CD4-positive, alpha-beta memory T cell (primary cell): ENCODE results near the gene ANO7. TPM values are rescaled to one million over a fixed set of nuclear protein-coding genes. Genes with fewer than 3 reads are reported as not detected.
"Not testable (repeated sequence)": the region's sequence is repeated elsewhere in the genome, so short reads cannot be mapped to it uniquely, and the experiment has no call there.

Source experiments
- CTCF ChIA-PET: fragments of 350-600 bp; sonication (Branson Sonifier 250); formaldehyde crosslinking; loops from one replicate; lab custom pipeline; 2021; ENCODE audit warnings: inconsistent platforms; ENCODE audit not compliant: partially characterized antibody; lab: Charles Lee
- POLR2A ChIA-PET: fragments of 350-600 bp; sonication (Branson Sonifier 250); formaldehyde crosslinking; loops from one replicate; lab custom pipeline; 2021; ENCODE audit not compliant: partially characterized antibody; lab: Charles Lee
- DNase-seq, 5 donors: peaks; one replicate each; pipeline versions ENCODE4 v3.0.0 to v3.0.0-alpha.2; 2020 to 2022; ENCODE audit warnings: mixed read lengths in 1 of 5
- H3K27ac ChIP-seq: one replicate; pipeline ENCODE4 v1.7.0; 2013; ENCODE audit warnings: low read depth, low read length
- H3K27me3 ChIP-seq: 2 replicates; pipeline ENCODE4 v1.7.0; 2013; ENCODE audit warnings: mild to moderate bottlenecking, low read length, moderate library complexity; ENCODE audit not compliant: insufficient read depth
- H3K36me3 ChIP-seq: 2 replicates; pipeline ENCODE4 v1.7.0; 2013; ENCODE audit warnings: mild to moderate bottlenecking, low read length, moderate library complexity; ENCODE audit not compliant: insufficient read depth
- H3K4me1 ChIP-seq: 2 replicates; pipeline ENCODE4 v1.7.0; 2013; ENCODE audit warnings: mild to moderate bottlenecking, low read length, moderate library complexity; ENCODE audit not compliant: insufficient read depth
- H3K4me3 ChIP-seq, 2 donors: one replicate each; pipeline ENCODE4 v1.7.0; 2013; ENCODE audit warnings: low read length in 2 of 2, mild to moderate bottlenecking in 1 of 2
- H3K9me3 ChIP-seq, 2 donors: one replicate each; pipeline ENCODE4 v1.7.0; 2013; ENCODE audit warnings: low read length in 2 of 2, control low read depth in 1 of 2; ENCODE audit not compliant: control insufficient read depth in 1 of 2
- H3K27ac Mint-ChIP-seq, 7 donors: one replicate each; pipeline ENCODE4 v1.8.0; 2020 to 2021; ENCODE audit warnings: mixed read lengths in 7 of 7, mild to moderate bottlenecking in 6 of 7, inconsistent platforms in 3 of 7, moderate library complexity in 3 of 7
- H3K27me3 Mint-ChIP-seq, 2 donors: one replicate each; pipeline ENCODE4 v1.8.0; 2020 to 2021; ENCODE audit warnings: mixed read lengths in 2 of 2
- H3K36me3 Mint-ChIP-seq, 2 donors: one replicate each; pipeline ENCODE4 v1.8.0; 2020 to 2021; ENCODE audit warnings: mixed read lengths in 2 of 2, inconsistent platforms in 1 of 2, mild to moderate bottlenecking in 1 of 2
- H3K4me1 Mint-ChIP-seq, 4 donors: one replicate each; pipeline ENCODE4 v1.8.0; 2020 to 2021; ENCODE audit warnings: mixed read lengths in 4 of 4, mild to moderate bottlenecking in 1 of 4
- H3K4me3 Mint-ChIP-seq, 8 donors: one replicate each; pipeline ENCODE4 v1.8.0; 2020 to 2021; ENCODE audit warnings: mixed read lengths in 8 of 8, mild to moderate bottlenecking in 7 of 8, moderate library complexity in 6 of 8, inconsistent platforms in 3 of 8
- H3K9me3 Mint-ChIP-seq, 8 donors: one replicate each; pipeline ENCODE4 v1.8.0; 2020 to 2021; ENCODE audit warnings: mixed read lengths in 8 of 8, mild to moderate bottlenecking in 5 of 8, inconsistent platforms in 3 of 8, moderate library complexity in 1 of 8
- intact Hi-C: fragments of 100-400 bp; cut with micrococcal nuclease; formaldehyde crosslinking; loops from one replicate; pipeline ENCODE4 v1.15.1; 2023
- polyA plus RNA-seq, 2 donors: library from polyadenylated mRNA; unstranded; fragments of 300-500 nt; fragmentation: Illumina TruSeq; gene quantifications; one replicate each; pipeline ENCODE4 v1.2.3, GENCODE V29; 2021
- total RNA-seq, 2 experiments: library from RNA; stranded (reverse); gene quantifications; one replicate each; pipeline ENCODE4 v1.2.3, GENCODE V29; 2021

Gene ANO7
- total and polyA plus RNA-seq, 4 experiments from 2014 or later, result 0.13 to 0.81 (median 0.53) TPM; not detected in 1

GRCh38 chr2:241190291-241190981 lies 2.0 kb downstream of the ANO7 start:
- H3K4me3 ChIP-seq, result no peak overlapping the region

DNA sequence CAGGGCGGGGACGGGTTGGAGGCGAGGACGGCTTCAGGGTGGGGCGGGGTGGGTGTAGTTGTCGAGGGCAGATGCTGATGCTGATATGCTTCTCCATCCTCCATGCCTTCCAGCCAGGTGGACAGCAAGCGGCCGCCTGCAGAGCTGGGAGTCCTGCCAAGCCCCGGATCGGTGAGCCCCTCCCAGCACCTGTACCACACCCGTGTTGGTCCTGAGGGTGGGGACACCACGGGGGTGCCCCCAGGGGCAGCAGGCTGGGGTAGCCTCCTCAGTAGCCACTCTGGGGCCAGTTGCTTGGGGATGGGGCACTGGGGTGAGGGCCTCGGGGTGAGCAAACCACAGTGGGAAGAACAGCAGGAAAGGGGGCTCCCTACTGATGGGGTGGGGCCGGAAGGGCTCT lies 2.6 kb downstream of the ANO7 start:
- Mint-ChIP-seq H3K27ac (no peak overlapping the region), H3K36me3 (no peaks in the 10 kb centered on the region), H3K4me1 (no peaks in the 10 kb centered on the region), H3K4me3 (no peak overlapping the region), H3K27me3 (no peaks in the 10 kb centered on the region), H3K9me3 (no peaks in the 10 kb centered on the region)
- Histone ChIP-seq H3K27ac (no peak overlapping the region), H3K36me3 (no peaks in the 10 kb centered on the region), H3K4me1 (no peaks in the 10 kb centered on the region), H3K9me3 (no peaks in the 10 kb centered on the region), H3K27me3 (no peaks in the 10 kb centered on the region), H3K4me3 (no peak overlapping the region)
- intact Hi-C loops, result no loop called here
- ChIA-PET CTCF (no interaction called here), POLR2A (no interaction called here)
- no peak for DNase-seq

More at GRCh38 chr2:241190291-241190981, 2.0 kb downstream of the ANO7 start:
- POLR2A ChIA-PET, result no interaction called here
- H3K27me3 Mint-ChIP-seq, result no peaks in the 10 kb centered on the region
- Histone ChIP-seq H3K27ac (no peak overlapping the region), H3K9me3 (no peaks in the 10 kb centered on the region), H3K27me3 (no peaks in the 10 kb centered on the region), H3K4me1 (no peaks in the 10 kb centered on the region), H3K36me3 (no peaks in the 10 kb centered on the region)
- no peaks in the 10 kb centered on the region for H3K4me1 Mint-ChIP-seq
- no peaks in the 10 kb centered on the region for H3K36me3 Mint-ChIP-seq
- no peak overlapping the region for H3K4me3 Mint-ChIP-seq
- CTCF ChIA-PET, result no interaction called here
- H3K27ac Mint-ChIP-seq, result no peak overlapping the region
- intact Hi-C loops, result no loop called here
- H3K9me3 Mint-ChIP-seq, result no peaks in the 10 kb centered on the region
- DNase-seq, result no peak

DNA sequence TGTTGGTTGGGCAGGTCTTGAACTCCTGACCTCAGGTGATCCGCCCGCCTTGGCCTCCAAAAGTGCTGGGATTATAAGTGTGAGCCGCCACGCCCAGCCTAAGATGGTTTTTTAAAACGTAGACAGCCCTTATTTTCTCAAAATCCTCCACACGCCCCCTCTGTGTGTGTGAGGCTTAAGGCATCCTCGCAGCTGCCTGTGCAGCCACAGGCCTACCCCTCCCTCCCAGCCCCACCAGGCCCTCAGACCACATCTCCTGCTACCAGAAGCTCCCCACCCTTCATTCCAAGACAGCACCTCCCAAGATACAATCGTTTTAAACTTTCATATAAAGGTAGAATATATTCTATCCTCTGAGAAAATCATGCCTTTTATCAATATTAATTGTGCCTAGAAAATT lies 4.8 kb downstream of the ANO7 start:
- no peak overlapping the region for H3K27ac Mint-ChIP-seq
- H3K9me3 ChIP-seq, result no peaks in the 10 kb centered on the region
- H3K4me3 ChIP-seq, result no peak overlapping the region
- DNase-seq, result no peak
- H3K9me3 Mint-ChIP-seq, result no peaks in the 10 kb centered on the region
- CTCF ChIA-PET, result no interaction called here
- no peak overlapping the region for H3K27ac ChIP-seq
- H3K36me3 ChIP-seq, result no peaks in the 10 kb centered on the region
- H3K27me3 ChIP-seq, result no peaks in the 10 kb centered on the region
- H3K36me3 Mint-ChIP-seq, result no peaks in the 10 kb centered on the region
- H3K4me1 ChIP-seq, result no peaks in the 10 kb centered on the region
- no peaks in the 10 kb centered on the region for H3K4me1 Mint-ChIP-seq
- intact Hi-C loops, result no loop called here
- POLR2A ChIA-PET, result no interaction called here
- H3K27me3 Mint-ChIP-seq, result no peaks in the 10 kb centered on the region
- H3K4me3 Mint-ChIP-seq, result no peak overlapping the region

DNA sequence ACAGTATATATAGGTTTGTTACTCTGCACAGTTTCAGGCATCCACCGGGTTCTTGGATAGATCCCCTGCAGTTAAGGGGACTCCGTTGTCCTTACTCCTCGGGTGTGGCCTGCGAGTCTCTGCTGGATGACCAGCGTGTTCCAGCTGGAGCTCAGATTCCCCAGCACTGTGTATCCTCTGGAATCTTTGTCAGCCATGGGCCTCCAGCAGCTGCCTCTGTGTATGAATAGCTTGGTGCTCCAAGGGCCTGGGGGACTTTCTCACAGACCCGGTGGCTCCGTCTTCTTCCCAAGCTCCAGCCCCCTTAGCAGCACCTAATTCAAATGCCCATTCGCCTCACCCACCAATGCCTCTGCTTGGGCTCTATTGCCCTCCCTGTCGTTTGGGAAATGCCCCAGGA lies 6.3 kb downstream of the ANO7 start:
- Mint-ChIP-seq H3K27ac (no peak overlapping the region), H3K4me1 (no peaks in the 10 kb centered on the region), H3K36me3 (no peaks in the 10 kb centered on the region), H3K9me3 (no peaks in the 10 kb centered on the region), H3K27me3 (no peaks in the 10 kb centered on the region), H3K4me3 (no peak overlapping the region)
- Histone ChIP-seq H3K9me3 (no peaks in the 10 kb centered on the region), H3K4me3 (no peak overlapping the region), H3K27me3 (no peaks in the 10 kb centered on the region), H3K27ac (no peak overlapping the region), H3K36me3 (no peaks in the 10 kb centered on the region), H3K4me1 (no peaks in the 10 kb centered on the region)
- POLR2A ChIA-PET, result no interaction called here
- intact Hi-C loops, result no loop called here
- CTCF ChIA-PET, result no interaction called here
- no peak for DNase-seq

DNA sequence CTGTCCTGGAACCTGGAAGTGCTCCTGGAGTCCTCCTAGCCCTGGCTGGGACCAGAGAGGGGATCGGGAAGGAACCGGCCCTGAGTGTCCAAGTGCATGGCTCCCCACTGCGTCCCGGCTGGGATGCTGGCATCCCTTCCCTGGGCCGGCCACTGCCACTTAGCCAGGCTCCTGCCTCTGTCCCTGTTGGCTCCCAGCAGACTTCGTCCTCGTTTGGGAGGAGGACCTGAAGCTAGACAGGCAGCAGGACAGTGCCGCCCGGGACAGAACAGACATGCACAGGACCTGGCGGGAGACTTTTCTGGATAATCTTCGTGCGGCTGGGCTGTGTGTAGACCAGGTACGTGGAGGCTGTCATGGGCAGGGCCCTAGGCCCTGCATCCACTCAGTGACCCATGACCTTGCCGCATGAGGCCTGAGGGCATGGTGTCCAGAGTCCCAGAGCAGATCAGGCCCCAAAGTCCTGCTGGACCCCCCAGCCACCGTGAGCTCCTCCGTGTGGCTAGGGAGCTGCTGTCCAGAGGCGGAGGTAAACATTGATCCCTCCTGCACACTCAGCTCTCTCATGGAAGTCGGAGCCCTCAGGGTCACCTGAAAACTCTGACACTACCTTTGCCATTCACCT lies 7.1 kb downstream of the ANO7 start:
- no peak for DNase-seq
- no peaks in the 10 kb centered on the region for H3K36me3 Mint-ChIP-seq
- H3K4me1 Mint-ChIP-seq, result no peaks in the 10 kb centered on the region
- H3K9me3 Mint-ChIP-seq, result no peaks in the 10 kb centered on the region
- CTCF ChIA-PET, result no interaction called here
- H3K27ac Mint-ChIP-seq, result no peak overlapping the region
- Histone ChIP-seq H3K27me3 (no peaks in the 10 kb centered on the region), H3K27ac (no peak overlapping the region), H3K4me3 (no peak overlapping the region), H3K36me3 (no peaks in the 10 kb centered on the region), H3K4me1 (no peaks in the 10 kb centered on the region), H3K9me3 (no peaks in the 10 kb centered on the region)
- no peak overlapping the region for H3K4me3 Mint-ChIP-seq
- intact Hi-C loops, result no loop called here
- H3K27me3 Mint-ChIP-seq, result no peaks in the 10 kb centered on the region
- POLR2A ChIA-PET, result no interaction called here

- H3K27me3 Mint-ChIP-seq, H3K9me3 ChIP-seq, H3K4me1 Mint-ChIP-seq, H3K4me3 Mint-ChIP-seq, H3K4me1 ChIP-seq, H3K27ac ChIP-seq, intact Hi-C loops, H3K4me3 ChIP-seq, DNase-seq, H3K9me3 Mint-ChIP-seq, H3K27me3 ChIP-seq, H3K36me3 Mint-ChIP-seq, H3K36me3 ChIP-seq, CTCF ChIA-PET, POLR2A ChIA-PET: not testable (repeated sequence)
- H3K27ac Mint-ChIP-seq, result peak overlapping the region in 1 of 7 donors; percentile 23
These were observed 8.8 kb downstream of the ANO7 start for GRCh38 chr2:241197246-241197645.

- no peak for DNase-seq
- H3K27ac ChIP-seq, result no peak overlapping the region
- ChIA-PET POLR2A (no interaction called here), CTCF (no interaction called here)
- no peaks in the 10 kb centered on the region for H3K9me3 ChIP-seq
- no peaks in the 10 kb centered on the region for H3K27me3 Mint-ChIP-seq
- no peak overlapping the region for H3K4me3 ChIP-seq
- intact Hi-C loops, result no loop called here
- no peaks in the 10 kb centered on the region for H3K27me3 ChIP-seq
- no peak overlapping the region for H3K27ac Mint-ChIP-seq
- no peaks in the 10 kb centered on the region for H3K36me3 ChIP-seq
- no peaks in the 10 kb centered on the region for H3K36me3 Mint-ChIP-seq
- H3K4me1 Mint-ChIP-seq, result no peaks in the 10 kb centered on the region
- no peaks in the 10 kb centered on the region for H3K4me1 ChIP-seq
- H3K9me3 Mint-ChIP-seq, result no peaks in the 10 kb centered on the region
- no peak overlapping the region for H3K4me3 Mint-ChIP-seq
These were observed 9.5 kb downstream of the ANO7 start for GRCh38 chr2:241197947-241198346.
